Hematopoietic multipotent progenitor cell treated with erythropoietin and hydrocortisone succinate and interleukin-3 and kit ligand, for 15 days (in vitro differentiated cells): ENCODE data around the gene AGAP1.

Experiments
- DNase-seq: peaks from one replicate; pipeline ENCODE4 v3.0.0-alpha.2; 2015; ENCODE audit warnings: low spot score

Gene AGAP1

GRCh38 chr2:235690809-235691450 lies 197.1 kb downstream of the AGAP1 start:
- DNase-seq = no peak

GRCh38 chr2:235692076-235692475 lies 198.2 kb downstream of the AGAP1 start:
- DNase-seq = no peak

DNA sequence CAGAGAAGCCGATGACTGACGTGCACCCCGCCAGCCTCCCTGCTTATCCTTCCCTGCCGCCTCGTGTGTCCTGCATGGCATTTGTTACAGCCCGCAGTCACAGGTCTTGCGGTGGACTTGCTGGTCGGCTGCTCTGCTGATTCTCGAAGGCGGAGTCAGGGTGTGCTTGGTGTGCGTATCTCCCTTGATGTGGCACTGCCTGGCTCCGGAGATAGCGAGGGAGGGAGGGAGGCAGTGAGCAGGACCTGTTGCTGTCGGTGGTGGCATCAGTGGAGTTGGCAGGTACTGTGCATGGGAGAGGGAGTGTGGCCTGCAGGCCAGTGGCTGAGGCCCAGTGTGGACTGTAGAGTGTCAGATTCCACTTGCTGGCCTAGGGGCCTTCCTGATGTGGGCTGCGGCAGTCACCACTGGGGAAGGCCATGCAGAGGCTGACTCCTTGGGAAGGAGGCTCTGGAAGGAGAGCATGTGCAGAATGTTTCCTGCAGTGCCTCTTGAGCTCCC lies 198.9 kb downstream of the AGAP1 start:
- DNase-seq = peak; percentile 85

- DNase-seq = no peak
These were observed 199.4 kb downstream of the AGAP1 start for GRCh38 chr2:235693279-235693678.

GRCh38 chr2:235694721-235695601 lies 201.1 kb downstream of the AGAP1 start:
- DNase-seq = no peak

DNA sequence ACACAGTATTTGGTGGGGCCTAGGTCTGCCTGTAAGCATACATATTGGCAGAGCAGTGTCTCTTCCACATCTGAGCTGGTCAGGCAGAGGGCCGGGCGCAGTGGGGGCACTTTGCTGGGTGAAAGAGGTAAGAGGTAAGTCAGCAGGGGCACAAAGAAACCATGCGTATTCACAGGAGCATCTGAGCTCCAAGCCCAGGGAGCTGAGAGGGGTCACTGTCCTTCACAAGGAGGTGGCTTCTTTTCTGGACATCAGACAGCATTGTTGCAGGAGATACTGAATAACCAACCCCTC lies 201.7 kb downstream of the AGAP1 start:
- no peak for DNase-seq

DNA sequence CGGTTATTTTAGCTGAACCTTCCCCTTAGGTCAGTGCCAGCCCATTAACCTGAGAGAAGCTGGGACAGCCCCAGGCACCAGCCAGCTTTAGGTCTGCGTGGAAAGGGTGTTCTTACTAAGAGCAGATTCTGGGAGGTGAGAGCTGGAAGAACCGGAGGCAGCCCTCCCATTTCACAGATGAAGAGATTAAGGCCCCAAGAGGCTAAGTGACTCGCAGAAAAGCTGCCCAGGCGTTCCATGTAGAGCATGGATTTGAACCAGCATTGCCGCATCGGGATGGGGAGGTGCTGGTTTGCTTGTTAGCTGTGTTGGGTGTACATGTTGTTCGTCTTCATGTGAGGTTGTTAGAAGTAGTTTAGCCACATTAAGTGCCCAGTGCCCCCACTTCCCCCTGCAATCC lies 203.2 kb downstream of the AGAP1 start:
- no peak for DNase-seq

DNA sequence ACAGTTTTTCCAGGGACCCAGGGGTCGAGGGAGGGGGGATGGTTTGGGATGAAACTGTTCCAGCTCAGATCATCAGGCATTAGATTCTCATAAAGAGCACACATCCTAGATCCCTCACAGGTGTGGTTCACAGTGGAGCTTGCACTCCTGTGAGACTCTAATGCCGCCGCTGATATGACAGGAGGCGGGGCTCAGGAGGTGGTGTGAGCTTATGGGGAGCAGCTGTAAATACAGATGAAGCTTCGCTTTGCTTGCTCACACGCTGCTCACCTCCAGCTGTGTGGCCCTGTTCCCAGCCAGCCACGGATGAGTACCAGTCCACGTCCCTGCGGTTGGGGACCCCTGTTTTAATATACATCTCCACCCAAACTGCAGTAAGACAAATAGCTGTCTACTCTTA lies 204.2 kb downstream of the AGAP1 start:
- peak; percentile 48 for DNase-seq

DNA sequence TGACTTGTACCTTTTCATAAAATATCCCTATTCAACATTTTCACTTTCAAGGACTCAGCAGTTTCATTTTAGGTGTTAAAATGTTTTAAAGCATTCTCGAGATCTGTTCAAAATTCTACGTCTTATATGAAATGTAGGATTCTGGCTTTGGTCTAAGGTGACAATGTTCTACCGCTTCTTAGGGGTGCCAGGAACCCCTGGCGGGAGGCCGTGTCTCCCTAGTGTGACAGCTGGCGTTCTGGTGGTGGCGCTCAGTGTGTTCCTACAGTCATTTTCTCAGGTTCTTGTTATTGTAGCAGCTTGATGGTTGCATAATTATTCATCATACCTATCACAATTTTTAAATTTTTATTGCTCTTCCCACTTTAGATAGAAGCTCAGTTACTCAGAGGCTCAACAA lies 204.6 kb downstream of the AGAP1 start:
- no peak for DNase-seq

DNA sequence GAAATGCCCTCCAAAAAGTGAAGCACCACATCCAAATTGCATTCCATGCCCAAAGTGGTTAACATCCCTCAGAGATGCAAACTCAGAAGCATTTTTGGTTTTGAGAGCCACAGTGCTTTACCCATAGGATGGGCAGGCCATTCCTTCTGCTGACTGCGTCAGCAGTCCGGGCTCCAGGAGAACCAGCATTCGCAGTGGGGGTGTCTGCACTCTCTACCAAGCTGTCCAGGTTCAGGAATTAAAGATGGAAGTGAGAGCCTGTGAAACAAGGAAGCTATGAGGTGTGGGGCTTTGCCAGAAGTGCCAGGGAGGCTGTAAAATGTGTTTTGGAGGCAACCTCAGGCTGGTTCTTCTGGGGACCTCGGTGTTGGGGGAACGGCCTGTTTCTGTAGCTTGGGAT lies 205.7 kb downstream of the AGAP1 start:
- DNase-seq = no peak

DNA sequence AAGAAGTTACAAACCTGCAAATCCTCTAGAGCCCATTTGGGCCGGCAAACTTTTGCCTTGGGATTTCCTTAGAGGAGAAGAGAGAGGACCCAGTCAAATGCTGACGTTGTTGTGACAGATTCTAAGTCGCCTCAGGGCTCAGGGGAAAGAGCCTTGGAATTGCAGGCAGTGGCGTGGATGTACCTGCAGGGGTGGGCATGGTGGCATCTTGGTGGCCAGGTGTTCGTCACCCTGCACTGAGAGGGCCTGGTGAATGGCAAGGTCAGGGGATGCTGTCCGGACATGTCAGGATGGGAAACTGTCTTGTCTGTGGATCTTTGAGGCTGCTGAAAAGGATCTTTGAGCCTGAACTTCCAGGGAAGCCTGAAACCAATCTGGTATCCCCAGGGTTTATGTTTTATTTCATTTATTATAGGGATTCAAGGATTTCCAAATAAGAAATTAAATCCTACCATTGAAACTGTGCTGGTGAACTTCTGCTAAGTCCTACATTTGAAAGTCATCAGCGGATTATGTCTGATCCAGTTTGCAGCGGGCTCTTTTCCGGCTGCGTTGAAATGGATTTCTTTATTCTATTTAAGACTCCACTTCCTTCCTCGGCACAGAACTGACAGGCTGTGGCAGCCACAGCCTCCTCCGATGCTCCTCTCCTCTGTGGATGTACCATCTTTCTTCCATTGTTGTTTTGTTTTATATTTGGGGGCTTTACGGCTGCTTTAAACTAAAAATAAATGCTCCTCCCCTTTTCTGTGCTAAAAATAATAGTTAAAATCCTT lies 207.6 kb downstream of the AGAP1 start:
- no peak for DNase-seq

GRCh38 chr2:235702186-235702585 lies 208.3 kb downstream of the AGAP1 start:
- DNase-seq = no peak

DNA sequence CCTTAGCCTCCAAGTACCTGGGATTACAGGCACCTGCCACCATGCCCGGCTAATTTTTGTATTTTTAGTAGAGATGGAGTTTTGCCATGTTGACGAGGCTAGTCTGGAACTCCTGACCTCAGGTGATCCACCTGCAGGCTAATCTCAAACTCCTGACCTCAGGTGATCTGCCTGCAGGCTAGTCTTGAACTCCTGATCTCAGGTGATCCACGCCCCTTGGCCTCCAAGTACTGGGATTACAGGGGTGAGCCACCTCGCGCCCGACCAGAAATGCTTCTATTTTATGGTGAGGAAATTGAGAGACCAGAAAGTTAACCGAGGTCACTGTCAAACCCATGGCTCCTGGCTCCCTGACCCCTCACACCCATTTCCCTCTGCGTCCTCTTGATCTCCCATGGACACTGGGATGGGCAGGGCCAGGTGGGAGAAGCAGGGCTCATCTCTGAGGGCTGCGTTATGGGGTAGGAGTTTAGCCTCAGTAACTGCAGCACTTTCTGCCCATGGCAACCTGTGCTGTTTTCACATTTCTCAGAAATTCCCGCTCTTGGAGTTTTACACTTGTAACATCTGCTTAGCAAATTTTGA lies 210.0 kb downstream of the AGAP1 start:
- DNase-seq = no peak

- DNase-seq = no peak
These were observed 211.5 kb downstream of the AGAP1 start for GRCh38 chr2:235705296-235705695.

- no peak for DNase-seq
These were observed 212.7 kb downstream of the AGAP1 start for GRCh38 chr2:235706506-235706905.

DNA sequence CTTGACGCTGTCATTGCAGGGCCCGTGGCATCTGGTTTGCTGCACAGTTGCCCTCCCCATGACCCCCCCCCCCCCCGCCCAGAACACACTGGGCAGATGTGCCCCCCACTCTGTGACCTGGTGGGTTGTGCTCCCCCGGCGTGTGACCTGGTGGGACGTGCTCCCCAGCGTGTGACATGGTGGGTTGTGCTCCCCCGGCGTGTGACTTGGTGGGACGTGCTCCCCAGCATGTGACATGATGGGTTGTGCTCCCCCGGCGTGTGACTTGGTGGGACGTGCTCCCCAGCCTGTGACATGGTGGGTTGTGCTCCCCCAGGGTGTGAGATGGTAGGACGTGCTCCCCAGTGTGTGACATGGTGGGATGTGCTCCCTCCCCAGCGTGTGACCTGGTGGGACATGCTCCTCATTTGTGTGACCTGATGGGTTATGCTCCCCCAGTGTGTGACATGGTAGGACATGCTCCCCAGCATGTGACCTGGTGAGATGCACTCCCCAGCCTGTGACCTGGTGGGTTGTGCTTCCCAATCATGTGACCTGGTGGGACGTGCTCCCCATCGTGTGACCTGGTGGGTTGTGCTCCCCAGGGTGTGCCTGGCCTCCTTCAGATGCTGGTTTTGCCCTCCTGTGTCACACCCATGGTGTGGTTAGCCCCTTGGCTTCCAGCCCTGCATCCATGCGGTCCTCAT lies 213.7 kb downstream of the AGAP1 start:
- no peak for DNase-seq

- no peak for DNase-seq
These were observed 215.4 kb downstream of the AGAP1 start for GRCh38 chr2:235709124-235709813.

DNA sequence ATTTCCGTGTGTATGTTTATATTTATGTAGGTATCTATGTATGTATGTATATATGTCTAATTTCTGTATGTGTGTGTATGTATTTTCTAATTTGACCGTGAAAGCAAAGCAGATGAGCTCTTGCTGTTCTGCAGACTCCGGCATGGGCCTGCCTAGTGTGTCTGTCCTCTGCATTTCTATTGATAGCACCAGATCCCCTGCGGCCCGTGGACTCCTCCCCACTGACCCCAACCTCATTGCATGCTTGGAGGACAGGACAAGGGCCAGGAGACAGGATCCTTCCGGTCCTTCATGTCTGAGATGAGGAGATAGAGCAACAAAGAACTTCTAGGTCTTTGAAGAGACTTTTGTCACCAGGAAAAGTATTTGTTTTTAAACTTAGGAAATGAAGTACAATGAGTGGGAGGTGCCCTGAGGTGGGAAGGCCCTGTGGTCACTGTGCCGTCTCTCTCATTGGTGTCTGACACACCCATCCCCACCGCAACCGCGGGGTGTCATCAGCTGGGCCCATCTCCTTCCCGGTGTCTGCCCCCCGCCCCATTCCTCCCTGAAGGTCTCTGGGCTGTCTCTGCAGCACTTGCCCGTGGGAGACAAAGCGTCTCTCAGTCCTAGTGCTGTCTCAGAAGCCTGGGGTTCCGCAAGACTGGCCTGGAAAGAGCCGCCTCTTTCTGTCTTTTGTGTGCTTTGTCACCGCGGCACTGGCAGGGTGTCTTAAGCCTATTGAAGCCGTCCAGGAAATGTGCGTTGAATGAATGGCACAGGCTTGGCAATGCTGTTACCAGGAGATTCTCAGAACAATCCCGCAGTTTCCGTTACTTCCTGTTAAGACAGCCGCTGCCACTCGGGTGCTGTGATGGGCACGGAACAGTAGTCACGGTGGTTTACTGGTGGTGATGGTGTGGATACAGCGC lies 216.4 kb downstream of the AGAP1 start:
- no peak for DNase-seq

- no peak for DNase-seq
These were observed 217.1 kb downstream of the AGAP1 start for GRCh38 chr2:235710933-235711332.

DNA sequence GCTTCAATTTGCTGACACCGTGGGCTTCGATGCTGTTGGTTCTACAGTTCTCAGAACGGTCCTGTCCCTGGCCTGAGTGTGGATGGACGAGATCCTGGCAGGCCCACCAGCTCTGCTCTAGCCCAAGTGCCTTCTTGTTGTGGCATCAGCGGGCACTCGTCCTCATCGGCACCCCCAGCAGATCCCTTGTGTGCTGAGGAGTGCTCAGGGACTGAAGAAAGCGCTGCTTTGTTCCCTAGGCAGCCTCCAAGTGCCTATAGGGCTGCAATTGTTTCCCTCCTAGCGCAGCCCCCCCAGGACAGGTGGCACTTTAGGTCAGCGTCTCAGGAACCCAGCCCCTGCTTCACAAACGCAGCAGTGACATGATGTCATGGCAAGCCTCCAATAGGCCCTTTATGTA lies 217.7 kb downstream of the AGAP1 start:
- no peak for DNase-seq
